ENCODE results near the gene NRCAM.
A peak's percentile ranks its signal among the peaks of the same experiment; 100 is the strongest.

The NRCAM gene

DNA sequence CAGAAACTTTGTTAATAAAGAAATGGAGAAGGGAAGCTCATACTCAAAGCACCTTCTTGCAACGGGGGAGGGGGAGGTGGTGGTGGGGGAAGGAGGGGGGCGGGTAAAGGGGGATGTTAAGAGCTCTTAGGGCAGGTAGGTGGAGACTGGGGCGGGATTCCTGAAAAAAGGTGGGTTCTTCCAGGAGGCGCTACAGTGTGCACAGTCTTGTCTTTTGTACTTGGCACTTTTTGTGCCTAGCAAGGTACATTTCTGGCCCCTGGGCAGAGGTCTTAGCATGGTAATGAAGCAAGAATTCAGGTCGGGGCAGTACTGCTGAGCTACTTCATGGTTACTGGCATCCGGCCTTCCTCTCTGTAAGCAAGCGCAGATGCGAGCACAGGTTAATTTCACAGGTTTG, 310.8 kb downstream of the NRCAM start:
- Histone ChIP-seq H3K27ac (ENCODE audit: low read depth, low read length) (no peak overlapping the region), H3K27me3 (ENCODE audit: insufficient read depth, low read length) (no peaks in the 10 kb centered on the region), H3K4me1 (ENCODE audit: insufficient read depth, low read length) (no peaks in the 10 kb centered on the region), H3K9me3 (ENCODE audit: insufficient read depth, low read depth, low read length) (no peaks in the 10 kb centered on the region), H3K4me3 (ENCODE audit: low read length) (peak overlapping the region; percentile 59; the same call in 1 of the 2 replicates), H3K9ac (ENCODE audit: low read depth, low read length) (no peak overlapping the region), H3K36me3 (ENCODE audit: insufficient read depth, low read length) (no peaks in the 10 kb centered on the region)
- WGBS = 67% methylated on average over 8 of the region's 8 CpGs

DNA sequence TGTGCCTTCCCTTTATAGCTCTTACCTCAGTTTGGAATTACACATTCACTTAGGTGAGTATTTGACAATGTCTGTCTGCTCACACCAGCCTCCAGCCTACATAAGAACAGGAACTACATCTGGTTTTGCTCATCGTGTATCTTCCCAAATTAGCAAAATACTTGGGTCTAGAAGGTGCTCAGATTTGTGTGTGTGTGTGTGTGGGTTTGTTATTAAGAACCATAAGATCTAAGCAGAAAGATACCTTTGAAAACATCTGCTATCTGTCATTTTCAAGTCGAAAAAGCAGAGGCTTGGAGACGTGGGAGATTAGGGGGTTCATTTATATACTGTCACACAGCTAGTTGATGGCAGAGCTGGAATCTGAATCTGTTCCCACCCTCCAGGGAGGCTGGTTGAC, 311.3 kb downstream of the NRCAM start:
- Histone ChIP-seq H3K9ac (ENCODE audit: low read depth, low read length) (no peak overlapping the region), H3K36me3 (ENCODE audit: insufficient read depth, low read length) (no peaks in the 10 kb centered on the region), H3K27me3 (ENCODE audit: insufficient read depth, low read length) (no peaks in the 10 kb centered on the region), H3K4me1 (ENCODE audit: insufficient read depth, low read length) (no peaks in the 10 kb centered on the region), H3K27ac (ENCODE audit: low read depth, low read length) (no peak overlapping the region), H3K4me3 (ENCODE audit: low read length) (no peak overlapping the region), H3K9me3 (ENCODE audit: insufficient read depth, low read depth, low read length) (no peaks in the 10 kb centered on the region)
- 89% methylated on average over 3 of the region's 3 CpGs for WGBS

GRCh38 chr7:108143658-108144420, 312.4 kb downstream of the NRCAM start:
- 94% methylated on average over 6 of the region's 6 CpGs for WGBS

DNA sequence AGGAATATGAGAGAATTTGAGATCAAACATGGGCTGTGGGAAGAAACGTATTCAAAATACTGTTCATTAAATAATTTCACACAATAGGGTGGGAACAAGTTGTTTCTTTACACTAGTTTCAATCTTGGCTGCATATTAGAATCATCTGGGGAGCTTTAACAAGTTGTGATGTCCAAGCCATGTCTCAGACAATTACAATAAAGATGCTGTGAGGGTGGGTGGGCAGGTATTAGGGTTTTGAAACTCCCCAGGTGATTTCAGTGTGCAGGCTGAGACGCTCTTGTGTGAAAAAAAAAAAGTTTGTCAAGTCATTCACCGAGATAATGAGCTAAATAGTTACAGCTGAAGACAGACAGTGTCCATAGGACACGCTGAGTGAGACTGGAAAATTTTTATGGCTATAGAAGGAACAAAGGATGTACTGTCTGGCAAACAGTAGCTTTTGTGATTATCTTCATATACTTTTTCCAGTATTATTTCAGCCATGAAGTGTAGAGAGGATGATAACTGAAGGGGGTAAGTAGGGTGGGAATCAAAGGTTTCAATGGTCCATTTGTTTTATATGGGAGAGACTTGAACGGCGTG, 313.5 kb downstream of the NRCAM start:
- Histone ChIP-seq H3K4me1 (ENCODE audit: insufficient read depth, low read length) (no peaks in the 10 kb centered on the region), H3K27me3 (ENCODE audit: insufficient read depth, low read length) (no peaks in the 10 kb centered on the region), H3K9me3 (ENCODE audit: insufficient read depth, low read depth, low read length) (no peaks in the 10 kb centered on the region), H3K9ac (ENCODE audit: low read depth, low read length) (no peak overlapping the region), H3K27ac (ENCODE audit: low read depth, low read length) (no peak overlapping the region), H3K4me3 (ENCODE audit: low read length) (no peak overlapping the region), H3K36me3 (ENCODE audit: insufficient read depth, low read length) (no peaks in the 10 kb centered on the region)
- WGBS = 90% methylated on average over 5 of the region's 6 CpGs

More at GRCh38 chr7:108143658-108144420, 312.4 kb downstream of the NRCAM start:
- Histone ChIP-seq H3K36me3 (ENCODE audit: insufficient read depth, low read length) (no peaks in the 10 kb centered on the region), H3K9ac (ENCODE audit: low read depth, low read length) (no peak overlapping the region), H3K4me3 (ENCODE audit: low read length) (no peak overlapping the region), H3K27me3 (ENCODE audit: insufficient read depth, low read length) (no peaks in the 10 kb centered on the region), H3K27ac (ENCODE audit: low read depth, low read length) (no peak overlapping the region), H3K4me1 (ENCODE audit: insufficient read depth, low read length) (no peaks in the 10 kb centered on the region), H3K9me3 (ENCODE audit: insufficient read depth, low read depth, low read length) (no peaks in the 10 kb centered on the region)

DNA sequence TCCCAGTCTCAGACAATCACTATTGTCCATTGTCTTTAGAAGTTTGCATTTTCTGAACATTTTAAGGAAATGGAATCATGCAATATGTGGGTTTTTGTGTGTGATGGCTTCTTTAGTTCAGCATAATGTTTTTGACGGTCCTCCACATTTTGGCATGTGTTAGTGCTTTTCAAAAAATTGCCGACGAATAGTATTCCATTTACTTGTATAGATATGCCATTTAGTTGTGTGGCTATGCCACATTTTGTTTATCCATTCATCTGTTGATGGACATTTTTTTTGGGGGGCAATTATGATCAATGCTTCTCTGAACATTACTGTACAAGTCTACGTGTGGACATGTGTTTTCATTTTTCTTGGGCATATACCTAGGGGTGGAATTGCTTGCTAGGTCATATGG, 314.1 kb downstream of the NRCAM start:
- Histone ChIP-seq H3K9me3 (ENCODE audit: insufficient read depth, low read depth, low read length) (no peaks in the 10 kb centered on the region), H3K27ac (ENCODE audit: low read depth, low read length) (no peak overlapping the region), H3K4me3 (ENCODE audit: low read length) (no peak overlapping the region), H3K36me3 (ENCODE audit: insufficient read depth, low read length) (no peaks in the 10 kb centered on the region), H3K27me3 (ENCODE audit: insufficient read depth, low read length) (no peaks in the 10 kb centered on the region), H3K9ac (ENCODE audit: low read depth, low read length) (no peak overlapping the region), H3K4me1 (ENCODE audit: insufficient read depth, low read length) (no peaks in the 10 kb centered on the region)
- WGBS = 98% methylated on average over 4 of the region's 4 CpGs

- no peaks in the 10 kb centered on the region for H3K9me3 ChIP-seq (ENCODE audit: insufficient read depth, low read depth, low read length)
- no peak overlapping the region for H3K27ac ChIP-seq (ENCODE audit: low read depth, low read length)
- no peaks in the 10 kb centered on the region for H3K36me3 ChIP-seq (ENCODE audit: insufficient read depth, low read length)
- H3K4me1 ChIP-seq (ENCODE audit: insufficient read depth, low read length) = no peaks in the 10 kb centered on the region
- no peak overlapping the region for H3K4me3 ChIP-seq (ENCODE audit: low read length)
- no peak overlapping the region for H3K9ac ChIP-seq (ENCODE audit: low read depth, low read length)
- H3K27me3 ChIP-seq (ENCODE audit: insufficient read depth, low read length) = no peaks in the 10 kb centered on the region
These were observed 315.6 kb downstream of the NRCAM start for GRCh38 chr7:108140671-108141070.

DNA sequence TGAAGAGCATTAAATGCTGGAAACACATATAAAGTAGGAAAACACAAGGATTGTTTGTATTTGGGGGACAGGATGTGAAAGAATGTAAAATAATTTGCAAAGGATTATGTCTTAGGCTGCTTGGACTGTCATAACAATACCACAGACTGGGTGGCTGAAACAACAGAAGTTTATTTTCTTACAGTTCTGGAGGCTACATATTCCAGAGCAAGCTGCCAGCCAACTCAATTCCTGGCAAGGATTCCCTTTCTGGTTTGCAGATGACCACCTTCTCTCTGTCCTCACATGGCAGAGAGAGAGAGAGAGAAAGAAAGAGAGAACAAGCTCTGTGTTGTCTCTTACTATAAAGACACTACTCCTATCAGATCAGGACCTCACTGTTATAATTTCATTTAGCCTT, 317.3 kb downstream of the NRCAM start:
- no peak overlapping the region for H3K4me3 ChIP-seq (ENCODE audit: low read length)
- no peaks in the 10 kb centered on the region for H3K9me3 ChIP-seq (ENCODE audit: insufficient read depth, low read depth, low read length)
- no peak overlapping the region for H3K27ac ChIP-seq (ENCODE audit: low read depth, low read length)
- no peaks in the 10 kb centered on the region for H3K27me3 ChIP-seq (ENCODE audit: insufficient read depth, low read length)
- no peaks in the 10 kb centered on the region for H3K36me3 ChIP-seq (ENCODE audit: insufficient read depth, low read length)
- no peak overlapping the region for H3K9ac ChIP-seq (ENCODE audit: low read depth, low read length)
- no peaks in the 10 kb centered on the region for H3K4me1 ChIP-seq (ENCODE audit: insufficient read depth, low read length)

GRCh38 chr7:108137993-108138392, 318.2 kb downstream of the NRCAM start:
- Histone ChIP-seq H3K4me1 (ENCODE audit: insufficient read depth, low read length) (no peaks in the 10 kb centered on the region), H3K9me3 (ENCODE audit: insufficient read depth, low read depth, low read length) (no peaks in the 10 kb centered on the region), H3K27me3 (ENCODE audit: insufficient read depth, low read length) (no peaks in the 10 kb centered on the region), H3K27ac (ENCODE audit: low read depth, low read length) (no peak overlapping the region), H3K36me3 (ENCODE audit: insufficient read depth, low read length) (no peaks in the 10 kb centered on the region), H3K9ac (ENCODE audit: low read depth, low read length) (no peak overlapping the region), H3K4me3 (ENCODE audit: low read length) (no peak overlapping the region)
- WGBS = 91% methylated on average over 4 of the region's 4 CpGs

DNA sequence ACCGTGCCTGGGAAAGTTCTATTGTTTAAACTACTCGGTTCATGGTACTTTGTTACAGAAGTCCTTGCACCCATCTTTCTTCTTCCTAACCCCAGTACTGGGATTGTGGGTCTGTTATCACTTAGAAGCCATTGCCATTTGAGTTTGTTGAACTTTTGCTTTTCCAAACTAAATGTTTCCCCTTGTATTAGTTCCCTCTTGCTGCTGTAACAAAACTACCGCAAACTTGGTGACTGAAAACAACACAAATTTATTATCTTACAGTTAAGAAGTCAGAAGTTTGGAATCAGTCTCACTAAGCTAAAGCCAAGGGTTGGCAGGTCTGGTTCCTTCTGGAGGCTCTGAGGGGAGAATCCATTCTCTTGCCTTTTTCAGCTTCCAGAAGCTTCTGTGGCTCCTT, 319.2 kb downstream of the NRCAM start:
- Histone ChIP-seq H3K9ac (ENCODE audit: low read depth, low read length) (no peak overlapping the region), H3K27me3 (ENCODE audit: insufficient read depth, low read length) (no peaks in the 10 kb centered on the region)
- 95% methylated on average over 3 of the region's 3 CpGs for WGBS

GRCh38 chr7:108136191-108136688, 320.0 kb downstream of the NRCAM start:
- over 99% methylated on average over 3 of the region's 4 CpGs for WGBS
- no peak overlapping the region for H3K27ac ChIP-seq (ENCODE audit: low read depth, low read length)
- no peaks in the 10 kb centered on the region for H3K9me3 ChIP-seq (ENCODE audit: insufficient read depth, low read depth, low read length)
- no peak overlapping the region for H3K9ac ChIP-seq (ENCODE audit: low read depth, low read length)
- H3K36me3 ChIP-seq (ENCODE audit: insufficient read depth, low read length) = no peaks in the 10 kb centered on the region
- H3K4me1 ChIP-seq (ENCODE audit: insufficient read depth, low read length) = no peaks in the 10 kb centered on the region; the same call in 1 of the 2 replicates
- no peaks in the 10 kb centered on the region for H3K27me3 ChIP-seq (ENCODE audit: insufficient read depth, low read length)
- H3K4me3 ChIP-seq (ENCODE audit: low read length) = no peak overlapping the region

More for the DNA sequence above, 319.2 kb downstream of the NRCAM start:
- no peak overlapping the region for H3K4me3 ChIP-seq (ENCODE audit: low read length)
- no peaks in the 10 kb centered on the region for H3K9me3 ChIP-seq (ENCODE audit: insufficient read depth, low read depth, low read length)
- H3K27ac ChIP-seq (ENCODE audit: low read depth, low read length) = no peak overlapping the region
- H3K36me3 ChIP-seq (ENCODE audit: insufficient read depth, low read length) = no peaks in the 10 kb centered on the region
- H3K4me1 ChIP-seq (ENCODE audit: insufficient read depth, low read length) = no peaks in the 10 kb centered on the region; the same call in 1 of the 2 replicates

- H3K4me1 ChIP-seq (ENCODE audit: insufficient read depth, low read length) = no peaks in the 10 kb centered on the region; the same call in 1 of the 2 replicates
- no peaks in the 10 kb centered on the region for H3K36me3 ChIP-seq (ENCODE audit: insufficient read depth, low read length)
- no peaks in the 10 kb centered on the region for H3K9me3 ChIP-seq (ENCODE audit: insufficient read depth, low read depth, low read length)
- H3K9ac ChIP-seq (ENCODE audit: low read depth, low read length) = no peak overlapping the region
- H3K27ac ChIP-seq (ENCODE audit: low read depth, low read length) = no peak overlapping the region
- no peak overlapping the region for H3K4me3 ChIP-seq (ENCODE audit: low read length)
- H3K27me3 ChIP-seq (ENCODE audit: insufficient read depth, low read length) = no peaks in the 10 kb centered on the region
- 91% methylated on average over 7 of the region's 7 CpGs for WGBS
These were observed 320.6 kb downstream of the NRCAM start for GRCh38 chr7:108135446-108136190.

All from HUES64 (cell line).